Measurements from ENCODE around the gene PFN3. TPM values are rescaled to one million over a fixed set of nuclear protein-coding genes. Genes with fewer than 3 reads are reported as not detected.

Gene PFN3
- total and polyA plus RNA-seq, 2 of the 13 experiments (the other 11 are each of a cell fraction or from before 2014, with no cell fraction given): not detected

DNA sequence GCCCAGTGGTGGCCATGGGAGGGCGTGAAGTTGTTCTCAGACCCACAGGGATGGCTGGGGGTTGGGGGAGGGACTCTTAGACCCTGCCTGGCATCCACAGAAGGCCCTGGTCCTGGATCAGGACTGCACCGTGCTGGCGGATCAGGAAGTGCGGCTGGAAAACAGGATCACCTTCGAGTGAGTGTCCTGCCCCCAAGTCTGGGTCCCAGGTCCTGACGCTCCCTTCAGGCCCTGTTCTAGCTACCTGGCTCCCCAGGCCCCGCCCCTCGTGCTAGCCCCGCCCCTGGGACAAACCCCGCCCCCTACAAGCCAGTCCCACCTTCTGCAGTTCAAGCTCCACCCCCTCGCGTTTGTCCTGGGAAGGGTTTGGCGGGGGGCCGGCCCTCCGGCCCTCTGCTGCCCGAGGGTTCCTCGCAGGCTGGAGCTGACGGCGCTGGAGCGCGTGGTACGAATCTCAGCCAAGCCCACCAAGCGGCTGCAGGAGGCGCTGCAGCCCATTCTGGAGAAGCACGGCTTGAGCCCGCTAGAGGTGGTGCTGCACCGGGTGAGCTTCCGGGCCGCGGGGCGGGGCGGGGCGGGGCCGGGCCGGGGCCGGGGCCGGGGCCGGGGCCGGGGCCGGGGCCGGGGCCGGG lies 29.9 kb downstream of the PFN3 start (continued):
- TF ChIP-seq, protein P1, sequence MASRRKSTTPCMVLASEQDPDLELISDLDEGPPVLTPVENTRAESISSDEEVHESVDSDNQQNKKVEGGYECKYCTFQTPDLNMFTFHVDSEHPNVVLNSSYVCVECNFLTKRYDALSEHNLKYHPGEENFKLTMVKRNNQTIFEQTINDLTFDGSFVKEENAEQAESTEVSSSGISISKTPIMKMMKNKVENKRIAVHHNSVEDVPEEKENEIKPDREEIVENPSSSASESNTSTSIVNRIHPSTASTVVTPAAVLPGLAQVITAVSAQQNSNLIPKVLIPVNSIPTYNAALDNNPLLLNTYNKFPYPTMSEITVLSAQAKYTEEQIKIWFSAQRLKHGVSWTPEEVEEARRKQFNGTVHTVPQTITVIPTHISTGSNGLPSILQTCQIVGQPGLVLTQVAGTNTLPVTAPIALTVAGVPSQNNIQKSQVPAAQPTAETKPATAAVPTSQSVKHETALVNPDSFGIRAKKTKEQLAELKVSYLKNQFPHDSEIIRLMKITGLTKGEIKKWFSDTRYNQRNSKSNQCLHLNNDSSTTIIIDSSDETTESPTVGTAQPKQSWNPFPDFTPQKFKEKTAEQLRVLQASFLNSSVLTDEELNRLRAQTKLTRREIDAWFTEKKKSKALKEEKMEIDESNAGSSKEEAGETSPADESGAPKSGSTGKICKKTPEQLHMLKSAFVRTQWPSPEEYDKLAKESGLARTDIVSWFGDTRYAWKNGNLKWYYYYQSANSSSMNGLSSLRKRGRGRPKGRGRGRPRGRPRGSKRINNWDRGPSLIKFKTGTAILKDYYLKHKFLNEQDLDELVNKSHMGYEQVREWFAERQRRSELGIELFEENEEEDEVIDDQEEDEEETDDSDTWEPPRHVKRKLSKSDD (CRISPR knock-in tag; IDR thresholded peaks at IDR 0.05; ENCODE audit: low read depth): no peak
- TF ChIP-seq, protein P2, sequence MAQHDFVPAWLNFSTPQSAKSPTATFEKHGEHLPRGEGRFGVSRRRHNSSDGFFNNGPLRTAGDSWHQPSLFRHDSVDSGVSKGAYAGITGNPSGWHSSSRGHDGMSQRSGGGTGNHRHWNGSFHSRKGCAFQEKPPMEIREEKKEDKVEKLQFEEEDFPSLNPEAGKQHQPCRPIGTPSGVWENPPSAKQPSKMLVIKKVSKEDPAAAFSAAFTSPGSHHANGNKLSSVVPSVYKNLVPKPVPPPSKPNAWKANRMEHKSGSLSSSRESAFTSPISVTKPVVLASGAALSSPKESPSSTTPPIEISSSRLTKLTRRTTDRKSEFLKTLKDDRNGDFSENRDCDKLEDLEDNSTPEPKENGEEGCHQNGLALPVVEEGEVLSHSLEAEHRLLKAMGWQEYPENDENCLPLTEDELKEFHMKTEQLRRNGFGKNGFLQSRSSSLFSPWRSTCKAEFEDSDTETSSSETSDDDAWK (CRISPR knock-in tag; IDR thresholded peaks at IDR 0.05): no peak
- TF ChIP-seq, protein P3, sequence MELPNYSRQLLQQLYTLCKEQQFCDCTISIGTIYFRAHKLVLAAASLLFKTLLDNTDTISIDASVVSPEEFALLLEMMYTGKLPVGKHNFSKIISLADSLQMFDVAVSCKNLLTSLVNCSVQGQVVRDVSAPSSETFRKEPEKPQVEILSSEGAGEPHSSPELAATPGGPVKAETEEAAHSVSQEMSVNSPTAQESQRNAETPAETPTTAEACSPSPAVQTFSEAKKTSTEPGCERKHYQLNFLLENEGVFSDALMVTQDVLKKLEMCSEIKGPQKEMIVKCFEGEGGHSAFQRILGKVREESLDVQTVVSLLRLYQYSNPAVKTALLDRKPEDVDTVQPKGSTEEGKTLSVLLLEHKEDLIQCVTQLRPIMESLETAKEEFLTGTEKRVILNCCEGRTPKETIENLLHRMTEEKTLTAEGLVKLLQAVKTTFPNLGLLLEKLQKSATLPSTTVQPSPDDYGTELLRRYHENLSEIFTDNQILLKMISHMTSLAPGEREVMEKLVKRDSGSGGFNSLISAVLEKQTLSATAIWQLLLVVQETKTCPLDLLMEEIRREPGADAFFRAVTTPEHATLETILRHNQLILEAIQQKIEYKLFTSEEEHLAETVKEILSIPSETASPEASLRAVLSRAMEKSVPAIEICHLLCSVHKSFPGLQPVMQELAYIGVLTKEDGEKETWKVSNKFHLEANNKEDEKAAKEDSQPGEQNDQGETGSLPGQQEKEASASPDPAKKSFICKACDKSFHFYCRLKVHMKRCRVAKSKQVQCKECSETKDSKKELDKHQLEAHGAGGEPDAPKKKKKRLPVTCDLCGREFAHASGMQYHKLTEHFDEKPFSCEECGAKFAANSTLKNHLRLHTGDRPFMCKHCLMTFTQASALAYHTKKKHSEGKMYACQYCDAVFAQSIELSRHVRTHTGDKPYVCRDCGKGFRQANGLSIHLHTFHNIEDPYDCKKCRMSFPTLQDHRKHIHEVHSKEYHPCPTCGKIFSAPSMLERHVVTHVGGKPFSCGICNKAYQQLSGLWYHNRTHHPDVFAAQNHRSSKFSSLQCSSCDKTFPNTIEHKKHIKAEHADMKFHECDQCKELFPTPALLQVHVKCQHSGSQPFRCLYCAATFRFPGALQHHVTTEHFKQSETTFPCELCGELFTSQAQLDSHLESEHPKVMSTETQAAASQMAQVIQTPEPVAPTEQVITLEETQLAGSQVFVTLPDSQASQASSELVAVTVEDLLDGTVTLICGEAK (IDR thresholded peaks at IDR 0.05): no peak
- TF ChIP-seq, protein P3 (CRISPR knock-in tag; IDR thresholded peaks at IDR 0.05): no peak
- TF ChIP-seq NKX3-1 (CRISPR knock-in tag; IDR thresholded peaks at IDR 0.05): no peak
- TF ChIP-seq, protein P4, sequence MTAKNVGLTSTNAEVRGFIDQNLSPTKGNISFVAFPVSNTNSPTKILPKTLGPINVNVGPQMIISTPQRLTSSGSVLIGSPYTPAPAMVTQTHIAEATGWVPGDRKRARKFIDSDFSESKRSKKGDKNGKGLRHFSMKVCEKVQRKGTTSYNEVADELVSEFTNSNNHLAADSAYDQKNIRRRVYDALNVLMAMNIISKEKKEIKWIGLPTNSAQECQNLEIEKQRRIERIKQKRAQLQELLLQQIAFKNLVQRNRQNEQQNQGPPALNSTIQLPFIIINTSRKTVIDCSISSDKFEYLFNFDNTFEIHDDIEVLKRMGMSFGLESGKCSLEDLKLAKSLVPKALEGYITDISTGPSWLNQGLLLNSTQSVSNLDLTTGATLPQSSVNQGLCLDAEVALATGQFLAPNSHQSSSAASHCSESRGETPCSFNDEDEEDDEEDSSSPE (CRISPR knock-in tag; IDR thresholded peaks at IDR 0.05): peak; percentile 80
- TF ChIP-seq MXI1 (IDR thresholded peaks at IDR 0.05; ENCODE audit: borderline replicate concordance, low read depth, low read length): peak; percentile 85; the same call in 2 of the 3 replicates
- TF ChIP-seq, protein P5, sequence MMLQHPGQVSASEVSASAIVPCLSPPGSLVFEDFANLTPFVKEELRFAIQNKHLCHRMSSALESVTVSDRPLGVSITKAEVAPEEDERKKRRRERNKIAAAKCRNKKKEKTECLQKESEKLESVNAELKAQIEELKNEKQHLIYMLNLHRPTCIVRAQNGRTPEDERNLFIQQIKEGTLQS (CRISPR knock-in tag; IDR thresholded peaks at IDR 0.05): no peak
- no peak for TF ChIP-seq JUN (CRISPR knock-in tag; IDR thresholded peaks at IDR 0.05)
- TF ChIP-seq MAZ (IDR thresholded peaks at IDR 0.05; ENCODE audit: borderline replicate concordance, low read depth, low read length): peak; percentile 77; the same call in 1 of the 2 replicates
- no peak; the same call in 1 of the 2 replicates for TF ChIP-seq MAZ (CRISPR knock-in tag; IDR thresholded peaks at IDR 0.05; ENCODE audit: low read depth)
- TF ChIP-seq, protein P6, sequence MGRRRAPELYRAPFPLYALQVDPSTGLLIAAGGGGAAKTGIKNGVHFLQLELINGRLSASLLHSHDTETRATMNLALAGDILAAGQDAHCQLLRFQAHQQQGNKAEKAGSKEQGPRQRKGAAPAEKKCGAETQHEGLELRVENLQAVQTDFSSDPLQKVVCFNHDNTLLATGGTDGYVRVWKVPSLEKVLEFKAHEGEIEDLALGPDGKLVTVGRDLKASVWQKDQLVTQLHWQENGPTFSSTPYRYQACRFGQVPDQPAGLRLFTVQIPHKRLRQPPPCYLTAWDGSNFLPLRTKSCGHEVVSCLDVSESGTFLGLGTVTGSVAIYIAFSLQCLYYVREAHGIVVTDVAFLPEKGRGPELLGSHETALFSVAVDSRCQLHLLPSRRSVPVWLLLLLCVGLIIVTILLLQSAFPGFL (CRISPR knock-in tag; IDR thresholded peaks at IDR 0.05): no peak
- peak; percentile 21; the same call in 1 of the 2 replicates for TF ChIP-seq HNF4A (CRISPR knock-in tag; IDR thresholded peaks at IDR 0.05)

Measured in HepG2 (cell line).